H1 (cell line): Measurements from ENCODE around the gene LRRC4C. TPM values are rescaled to one million over a fixed set of nuclear protein-coding genes. Genes with fewer than 3 reads are reported as not detected.

ENCODE experiments used
- CTCF ChIA-PET: fragments of 300-600 bp; sonication (Branson Sonifier 250); formaldehyde crosslinking; loops from one replicate; lab custom pipeline; 2021; ENCODE audit not compliant: partially characterized antibody; lab: Charles Lee
- POLR2A ChIA-PET: fragments of 300-600 bp; sonication (Branson Sonifier 250); formaldehyde crosslinking; loops from one replicate; lab custom pipeline; 2021; ENCODE audit warnings: inconsistent platforms; ENCODE audit not compliant: partially characterized antibody; lab: Charles Lee
- DNase-seq, 2 experiments: peaks; one replicate each; pipeline versions ENCODE4 v3.0.0 to v3.0.0-alpha.2; 2010 to 2022; ENCODE audit warnings: low spot score in 2 of 2, low read depth in 1 of 2, mixed read lengths in 1 of 2
- FAIRE-seq: peaks from 2 replicates; lab custom pipeline; 2011; peaks lifted over from hg19 to GRCh38; lab: Jason Lieb, UNC
- H2AFZ ChIP-seq: 2 replicates; pipeline ENCODE4 v1.8.1; 2012; ENCODE audit warnings: low read length, inconsistent platforms
- H2AK5ac ChIP-seq: 2 replicates; pipeline ENCODE4 v1.6.1; 2013; ENCODE audit warnings: low read depth, low read length
- H2BK120ac ChIP-seq: replicated peaks from 2 replicates; pipeline ENCODE3; 2013; ENCODE audit warnings: low read depth, low read length, inconsistent platforms
- H2BK12ac ChIP-seq: 2 replicates; pipeline ENCODE4 v1.6.1; 2013; ENCODE audit warnings: low read depth, low read length
- H2BK15ac ChIP-seq: 2 replicates; pipeline ENCODE4 v1.6.1; 2013; ENCODE audit warnings: low read length
- H2BK20ac ChIP-seq: 2 replicates; pipeline ENCODE4 v1.6.1; 2013; ENCODE audit warnings: low read length
- H2BK5ac ChIP-seq: 2 replicates; pipeline ENCODE4 v1.6.1; 2013; ENCODE audit warnings: low read depth, low read length
- H3K14ac ChIP-seq: 2 replicates; pipeline ENCODE4 v1.6.1; 2013; ENCODE audit warnings: inconsistent platforms; ENCODE audit not compliant: insufficient read length
- H3K18ac ChIP-seq: 2 replicates; pipeline ENCODE4 v1.6.1; 2013; ENCODE audit warnings: low read length; ENCODE audit errors: extremely low read depth
- H3K23ac ChIP-seq: 2 replicates; pipeline ENCODE4 v1.6.1; 2013; ENCODE audit warnings: inconsistent platforms; ENCODE audit not compliant: insufficient read length
- H3K23me2 ChIP-seq: 2 replicates; pipeline ENCODE4 v1.6.1; 2013; ENCODE audit warnings: low read depth, low read length
- H3K27ac ChIP-seq: 2 replicates; pipeline ENCODE4 v1.6.1; 2011; ENCODE audit warnings: low read depth, low read length, inconsistent platforms
- H3K27me3 ChIP-seq, 4 experiments: replicated peaks in 1 of 4; 1 replicate in 1 of 4; 2 replicates in 3 of 4; pipeline versions ENCODE4 v1.6.1 to v1.8.1; 2011 to 2013; ENCODE audit warnings: low read length in 3 of 4, mild to moderate bottlenecking in 3 of 4, inconsistent platforms in 2 of 4, mixed read lengths in 2 of 4, moderate library complexity in 1 of 4; ENCODE audit not compliant: control insufficient read depth in 3 of 4, insufficient read depth in 3 of 4; ENCODE audit errors: extremely low read depth in 1 of 4
- H3K36me3 ChIP-seq, 4 experiments: 2 replicates each; pipeline versions ENCODE4 v1.6.1 to v1.8.1; 2011 to 2013; ENCODE audit warnings: mild to moderate bottlenecking in 4 of 4, low read length in 3 of 4, moderate library complexity in 2 of 4, control low read depth in 1 of 4, inconsistent platforms in 1 of 4; ENCODE audit not compliant: insufficient read depth in 4 of 4, control insufficient read depth in 2 of 4
- H3K4ac ChIP-seq: replicated peaks from 2 replicates; pipeline ENCODE3; 2013; ENCODE audit warnings: low read length, low read depth, mixed read lengths, inconsistent platforms; ENCODE audit not compliant: insufficient read length
- H3K4me1 ChIP-seq, 4 experiments: replicated peaks in 1 of 4; 1 replicate in 1 of 4; 2 replicates in 3 of 4; pipeline versions ENCODE4 v1.6.1 to v1.8.1; 2011 to 2013; ENCODE audit warnings: low read length in 3 of 4, inconsistent platforms in 2 of 4, mixed read lengths in 1 of 4; ENCODE audit not compliant: insufficient read depth in 4 of 4, control insufficient read depth in 3 of 4
- H3K4me2 ChIP-seq, 2 experiments: 2 replicates each; pipeline versions ENCODE4 v1.6.1 to v1.8.1; 2011 to 2013; ENCODE audit warnings: low read depth in 2 of 2, low read length in 2 of 2, control low read depth in 1 of 2, inconsistent platforms in 1 of 2, mild to moderate bottlenecking in 1 of 2; ENCODE audit not compliant: insufficient read depth in 1 of 2
- H3K4me3 ChIP-seq, 4 experiments: fragments of 200-600, 300-600 bp in 1 of 4; sonication (generic), shearing (Covaris generic), sonication (Bioruptor Twin) in 1 of 4; 2 replicates each; pipeline versions ENCODE4 v1.5.1 to v1.8.1; 2011 to 2016; ENCODE audit warnings: low read length in 4 of 4, low read depth in 3 of 4, control low read depth in 2 of 4, inconsistent platforms in 2 of 4, mild to moderate bottlenecking in 2 of 4, mixed read lengths in 1 of 4, moderate library complexity in 1 of 4; ENCODE audit not compliant: insufficient read depth in 2 of 4; ENCODE audit errors: extremely low read depth in 1 of 4
- H3K56ac ChIP-seq: replicated peaks from 2 replicates; pipeline ENCODE3; 2013; ENCODE audit warnings: low read depth, mild to moderate bottlenecking, mixed read lengths, low read length, inconsistent platforms; ENCODE audit not compliant: insufficient read length
- H3K79me1 ChIP-seq: 2 replicates; pipeline ENCODE4 v1.6.1; 2013; ENCODE audit warnings: low read depth, low read length, control low read depth
- H3K79me2 ChIP-seq, 2 experiments: 2 replicates each; pipeline versions ENCODE4 v1.6.1 to v1.8.1; 2012 to 2013; ENCODE audit warnings: low read length in 2 of 2, mild to moderate bottlenecking in 2 of 2, inconsistent platforms in 1 of 2; ENCODE audit not compliant: insufficient read depth in 2 of 2, control insufficient read depth in 1 of 2
- H3K9ac ChIP-seq, 4 experiments: replicated peaks in 1 of 4; 1 replicate in 1 of 4; 2 replicates in 3 of 4; pipeline versions ENCODE4 v1.6.1 to v1.8.1; 2011 to 2013; ENCODE audit warnings: low read depth in 3 of 4, low read length in 3 of 4, control low read depth in 2 of 4, mild to moderate bottlenecking in 2 of 4, moderate library complexity in 2 of 4, inconsistent platforms in 1 of 4; ENCODE audit errors: extremely low read depth in 1 of 4
- H3K9me3 ChIP-seq, 2 experiments: 2 replicates each; pipeline versions ENCODE4 v1.6.1 to v1.8.1; 2012 to 2013; ENCODE audit warnings: mild to moderate bottlenecking in 2 of 2, moderate library complexity in 2 of 2, control low read depth in 1 of 2, inconsistent platforms in 1 of 2, low read depth in 1 of 2, low read length in 1 of 2, mixed read lengths in 1 of 2; ENCODE audit not compliant: insufficient read depth in 2 of 2
- H4K20me1 ChIP-seq, 2 experiments: replicated peaks in 1 of 2; 2 replicates each; pipeline versions ENCODE3 to v1.8.1; 2011 to 2013; ENCODE audit warnings: inconsistent platforms in 2 of 2, low read length in 2 of 2, mild to moderate bottlenecking in 1 of 2; ENCODE audit not compliant: insufficient read depth in 2 of 2, control insufficient read depth in 1 of 2
- H4K5ac ChIP-seq: 2 replicates; pipeline ENCODE4 v1.6.1; 2013; ENCODE audit warnings: low read length, low read depth, mixed read lengths, inconsistent platforms; ENCODE audit not compliant: insufficient read length
- H4K8ac ChIP-seq: 2 replicates; pipeline ENCODE4 v1.8.0; 2013; ENCODE audit warnings: mild to moderate bottlenecking, moderate library complexity, low read length, inconsistent platforms; ENCODE audit not compliant: insufficient read depth; ENCODE audit errors: extremely low read depth
- H4K91ac ChIP-seq: replicated peaks from 2 replicates; pipeline ENCODE3; 2013; ENCODE audit warnings: low read length, mixed read lengths, inconsistent platforms; ENCODE audit not compliant: insufficient read length
- ASH2L ChIP-seq: fragments of 200-600, 300-600 bp; sonication (generic); IDR thresholded peaks from one replicate; pipeline ENCODE4 v1.7.1; 2017; ENCODE audit warnings: low read length
- EGR1 ChIP-seq: IDR thresholded peaks from 2 replicates; pipeline ENCODE4 v1.6.1; 2011; ENCODE audit warnings: low read depth, low read length, borderline replicate concordance
- RAD21 ChIP-seq, 2 experiments: IDR thresholded peaks in 1 of 2; conservative IDR thresholded peaks in 1 of 2; 2 replicates each; pipeline ENCODE4 v1.6.1; 2011; ENCODE audit warnings: low read depth in 2 of 2, low read length in 2 of 2, improper control_type of control experiment in 1 of 2, inconsistent platforms in 1 of 2, mild to moderate bottlenecking in 1 of 2, moderate library complexity in 1 of 2
- SAP30 ChIP-seq: fragments of 300-600 bp; sonication (generic); IDR thresholded peaks from 2 replicates; pipeline ENCODE4 v1.7.1; 2012; ENCODE audit warnings: low read length, moderate library complexity, mild to moderate bottlenecking, inconsistent platforms; ENCODE audit not compliant: insufficient read depth, insufficient replicate concordance
- SP1 ChIP-seq: IDR thresholded peaks from 2 replicates; pipeline ENCODE4 v1.6.1; 2011; ENCODE audit warnings: low read depth, low read length
- WGBS, 2 experiments: shearing (Covaris generic) in 1 of 2; methylation state at CpG; one replicate each; pipeline versions ENCODE4 v1.1.6 to v1.1.7; 2013 to 2015; ENCODE audit warnings: low lambda C conversion rate in 2 of 2, mixed read lengths in 2 of 2, inconsistent platforms in 1 of 2, low coverage in 1 of 2, missing lambda C conversion rate in 1 of 2; ENCODE audit not compliant: insufficient replicate concordance in 2 of 2, insufficient coverage in 1 of 2, insufficient read length in 1 of 2; ENCODE audit errors: extremely low coverage in 1 of 2, missing lambda C conversion rate in 1 of 2; 5-methylcytosine and 5-hydroxymethylcytosine counted together
- polyA plus RNA-seq, 7 experiments: library from polyadenylated mRNA; depleted of rRNA in 3 of 7; stranded (reverse) in 5 of 7; unstranded in 2 of 7; fragments of >200 nt in 5 of 7; fragments of 200-250 nt in 2 of 7; gene quantifications; 1 replicate in 5 of 7; 2 replicates in 1 of 7; 4 replicates in 1 of 7; pipeline versions ENCODE4 v1.2.1 to v1.2.3, GENCODE V29; 2011 to 2013; ENCODE audit warnings: missing spikeins in 2 of 7, mixed read lengths in 2 of 7
- total RNA-seq: library from RNA; stranded (reverse); fragmentation: NEBNext Ultra II Directional; extraction: Animal tissue kit (Norgen Biotek cat#: 25700); gene quantifications from 2 replicates; pipeline ENCODE4 v1.2.1, GENCODE V29; 2021
- TF ChIP-seq, protein P1 (sequence below): IDR thresholded peaks from 2 replicates; pipeline ENCODE4 v1.6.1; 2012; ENCODE audit warnings: inconsistent platforms

LRRC4C gene
- total and polyA plus RNA-seq, 2 of the 8 experiments (the other 6 are each of a cell fraction or from before 2014, with no cell fraction given) = 0.23 to 2.2 TPM

DNA sequence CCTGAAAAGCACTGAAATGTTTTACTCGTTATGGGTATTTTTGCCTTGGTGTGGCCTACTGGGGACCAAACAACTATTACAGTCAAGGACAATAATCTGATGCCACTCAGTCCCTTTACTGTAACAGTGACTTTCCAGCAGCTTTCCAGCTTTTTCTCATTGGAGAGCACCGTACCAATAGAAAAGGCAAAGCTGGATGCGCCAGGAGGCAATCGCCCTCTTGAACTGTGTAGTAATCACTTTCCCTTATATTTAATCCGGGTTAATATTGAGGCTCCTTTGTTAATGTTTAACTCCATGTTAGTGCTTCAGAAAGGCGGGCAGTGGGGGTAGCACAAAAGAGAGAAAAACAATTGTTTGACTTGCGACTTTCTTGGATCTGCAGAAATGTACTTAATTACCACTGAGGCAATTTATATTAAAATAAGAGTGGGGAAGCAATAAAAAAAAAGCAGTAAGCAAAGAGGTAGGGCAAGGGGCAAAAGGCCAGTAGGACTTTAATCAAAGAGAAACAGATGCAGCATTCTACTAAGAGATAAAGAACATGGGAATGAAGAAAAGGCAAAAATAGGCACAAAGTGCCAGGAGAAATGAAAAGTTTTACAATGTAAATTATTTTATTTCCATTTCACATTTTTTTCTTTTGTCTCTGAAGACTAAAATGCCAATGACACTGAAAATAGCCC, 81.6 kb downstream of the LRRC4C start:
- Histone ChIP-seq H2AFZ (no peak overlapping the region), H3K9me3 (no peaks in the 10 kb centered on the region), H2AK5ac (no peak overlapping the region), H2BK20ac (no peak overlapping the region), H3K4me3 (no peak overlapping the region), H4K91ac (no peak overlapping the region), H3K56ac (no peak overlapping the region), H2BK12ac (no peak overlapping the region), H2BK120ac (no peak overlapping the region), H4K5ac (no peak overlapping the region), H3K4ac (no peak overlapping the region), H3K4me1 (peaks cover 0 to 6% (median 3%) of the 10 kb centered on the region in 4 experiments; a peak in 3 of 7 replicates), H3K79me1 (no peaks in the 10 kb centered on the region), H4K8ac (no peak overlapping the region), H2BK15ac (no peak overlapping the region), H3K27me3 (no peaks in the 10 kb centered on the region), H2BK5ac (no peak overlapping the region), H3K36me3 (no peaks in the 10 kb centered on the region), H3K23ac (no peak overlapping the region), H3K79me2 (no peaks in the 10 kb centered on the region), H3K23me2 (no peaks in the 10 kb centered on the region), H4K20me1 (no peaks in the 10 kb centered on the region), H3K4me2 (no peak overlapping the region), H3K9ac (no peak overlapping the region), H3K14ac (no peak overlapping the region), H3K27ac (no peak overlapping the region), H3K18ac (no peak overlapping the region)
- FAIRE-seq = no peak
- TF ChIP-seq RAD21 (IDR thresholded peaks at IDR 0.05 in 1 of 2, conservative IDR thresholded peaks at IDR 0.05 in 1 of 2; ENCODE audit: low read depth in 2 of 2, low read length in 2 of 2) (no peak), EGR1 (no peak), SP1 (no peak), SAP30 (no peak), ASH2L (no peak)
- TF ChIP-seq, protein P1, sequence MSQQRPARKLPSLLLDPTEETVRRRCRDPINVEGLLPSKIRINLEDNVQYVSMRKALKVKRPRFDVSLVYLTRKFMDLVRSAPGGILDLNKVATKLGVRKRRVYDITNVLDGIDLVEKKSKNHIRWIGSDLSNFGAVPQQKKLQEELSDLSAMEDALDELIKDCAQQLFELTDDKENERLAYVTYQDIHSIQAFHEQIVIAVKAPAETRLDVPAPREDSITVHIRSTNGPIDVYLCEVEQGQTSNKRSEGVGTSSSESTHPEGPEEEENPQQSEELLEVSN = no peak
- ChIA-PET POLR2A (no interaction called here), CTCF (interaction anchor here (1.5 kb wide), 1 partner anchor 54 kb away, joined by 3 read pairs; no protein-coding TSS in a partner anchor)
- no peak for DNase-seq
- WGBS, 2 experiments = 90% methylated on average over 7 of the region's 7 CpGs; no CpG with 5 or more reads in 1 of the 2 experiments
